ENCODE data around the gene SOX6. TPM values are rescaled to one million over a fixed set of nuclear protein-coding genes. Genes with fewer than 3 reads are reported as not detected.

The SOX6 gene
- total RNA-seq, 1 experiment from 2014 or later = 7.9 TPM

DNA sequence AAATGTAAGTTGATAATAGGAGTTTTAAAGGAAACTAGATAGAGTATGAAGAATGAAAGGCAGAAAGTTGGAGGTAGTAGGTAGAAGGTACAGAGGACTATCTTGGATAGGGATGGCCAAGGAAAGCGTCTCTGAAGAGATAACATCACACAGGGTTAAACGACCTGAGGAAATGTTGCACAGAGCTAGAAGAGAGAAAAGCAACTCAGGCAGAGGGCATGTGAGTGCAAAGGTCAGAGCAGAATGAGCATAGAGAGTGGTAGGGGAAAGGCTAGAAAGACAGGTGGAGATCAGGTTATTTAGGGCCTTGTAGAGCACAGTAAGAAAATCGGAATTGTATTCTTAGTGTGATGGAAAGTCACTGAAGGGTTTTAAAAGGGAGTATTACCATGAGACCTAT lies 232.0 kb downstream of the SOX6 start:
- Histone ChIP-seq H3K27ac (no peak overlapping the region), H3K9me3 (replicated peaks) (no peaks in the 10 kb centered on the region), H3K4me3 (no peak overlapping the region), H3K4me1 (peaks cover 29% of the 10 kb centered on the region), H3K36me3 (no peaks in the 10 kb centered on the region), H3K27me3 (no peaks in the 10 kb centered on the region)
- DNase-seq = no peak

GRCh38 chr11:16121853-16122252 lies 234.5 kb downstream of the SOX6 start:
- DNase-seq = no peak

DNA sequence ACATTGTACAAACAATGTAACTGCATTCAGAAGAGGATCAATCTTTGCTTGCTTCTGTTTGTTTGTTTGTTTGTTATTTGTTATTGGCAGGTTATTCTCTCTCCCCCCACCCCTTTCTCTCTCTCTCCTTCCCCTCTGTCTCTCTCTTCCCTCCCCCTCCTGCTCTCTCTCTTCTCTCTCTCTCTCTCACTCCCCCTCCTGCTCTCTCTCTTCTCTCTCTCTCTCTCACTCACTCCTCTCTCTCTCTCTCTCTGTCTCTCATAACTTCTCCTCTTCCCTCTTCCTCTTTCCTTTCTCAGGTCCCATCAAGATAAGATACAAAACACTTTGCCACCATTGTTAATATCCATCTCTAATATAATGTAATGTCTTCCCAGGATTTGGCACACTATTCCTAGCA lies 236.3 kb downstream of the SOX6 start:
- H3K36me3 ChIP-seq = no peaks in the 10 kb centered on the region
- DNase-seq = no peak
- H3K27ac ChIP-seq = no peak overlapping the region
- no peaks in the 10 kb centered on the region for H3K9me3 ChIP-seq (replicated peaks)
- peaks cover 20% of the 10 kb centered on the region for H3K4me1 ChIP-seq
- no peaks in the 10 kb centered on the region for H3K27me3 ChIP-seq
- no peak overlapping the region for H3K4me3 ChIP-seq

More at GRCh38 chr11:16121853-16122252, 234.5 kb downstream of the SOX6 start:
- Histone ChIP-seq H3K27me3 (no peaks in the 10 kb centered on the region), H3K4me1 (peaks cover 36% of the 10 kb centered on the region), H3K27ac (no peak overlapping the region), H3K9me3 (replicated peaks) (no peaks in the 10 kb centered on the region), H3K4me3 (no peak overlapping the region), H3K36me3 (no peaks in the 10 kb centered on the region)

GRCh38 chr11:16117989-16118756 lies 238.2 kb downstream of the SOX6 start:
- Histone ChIP-seq H3K4me3 (no peak overlapping the region), H3K36me3 (no peaks in the 10 kb centered on the region), H3K27me3 (no peaks in the 10 kb centered on the region), H3K27ac (peak overlapping the region; percentile 62), H3K4me1 (peaks cover 20% of the 10 kb centered on the region), H3K9me3 (replicated peaks) (no peaks in the 10 kb centered on the region)
- DNase-seq = peak; percentile 65 to 92

- Histone ChIP-seq H3K4me1 (peaks cover 40% of the 10 kb centered on the region), H3K4me3 (no peak overlapping the region), H3K27me3 (no peaks in the 10 kb centered on the region), H3K36me3 (no peaks in the 10 kb centered on the region), H3K27ac (no peak overlapping the region), H3K9me3 (replicated peaks) (no peaks in the 10 kb centered on the region)
- no peak for DNase-seq
These were observed 241.1 kb downstream of the SOX6 start for GRCh38 chr11:16114978-16115871.

DNA sequence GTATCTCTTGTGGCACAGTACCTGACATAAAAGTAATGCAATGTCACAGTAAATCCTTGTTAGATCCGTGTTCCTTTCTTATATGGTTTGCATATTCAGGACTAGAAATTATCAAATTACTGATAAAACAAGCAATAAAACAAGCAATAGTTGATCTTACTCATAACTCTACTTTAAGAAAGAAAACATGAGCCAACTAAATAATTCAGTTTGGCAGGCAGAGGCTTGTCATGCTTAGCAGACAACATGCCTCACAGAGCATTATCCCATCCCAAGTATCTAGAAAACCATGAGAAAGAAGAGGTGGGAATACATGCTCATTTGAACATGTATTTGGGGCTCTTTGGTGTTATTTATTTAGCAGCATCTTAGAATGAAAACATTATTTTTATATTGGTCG lies 241.9 kb downstream of the SOX6 start:
- no peak for DNase-seq
- no peaks in the 10 kb centered on the region for H3K36me3 ChIP-seq
- H3K4me1 ChIP-seq = peaks cover 40% of the 10 kb centered on the region
- H3K4me3 ChIP-seq = no peak overlapping the region
- H3K27me3 ChIP-seq = no peaks in the 10 kb centered on the region
- no peaks in the 10 kb centered on the region for H3K9me3 ChIP-seq (replicated peaks)
- H3K27ac ChIP-seq = no peak overlapping the region

GRCh38 chr11:16111690-16112089 lies 244.7 kb downstream of the SOX6 start:
- Histone ChIP-seq H3K36me3 (no peaks in the 10 kb centered on the region), H3K4me3 (peak overlapping the region; percentile 47), H3K27me3 (no peaks in the 10 kb centered on the region), H3K4me1 (peaks cover 20% of the 10 kb centered on the region), H3K9me3 (replicated peaks) (no peaks in the 10 kb centered on the region), H3K27ac (peak overlapping the region; percentile 54)
- DNase-seq = peak; percentile 57 to 75

GRCh38 chr11:16110886-16111285 lies 245.5 kb downstream of the SOX6 start:
- H3K9me3 ChIP-seq (replicated peaks) = no peaks in the 10 kb centered on the region
- no peak for DNase-seq
- no peaks in the 10 kb centered on the region for H3K36me3 ChIP-seq
- peaks cover 20% of the 10 kb centered on the region for H3K4me1 ChIP-seq
- peak overlapping the region; percentile 47 for H3K4me3 ChIP-seq
- H3K27me3 ChIP-seq = no peaks in the 10 kb centered on the region
- peak overlapping the region; percentile 54; the same call in 1 of the 2 replicates for H3K27ac ChIP-seq

GRCh38 chr11:16099343-16099900 lies 256.9 kb downstream of the SOX6 start:
- H3K27ac ChIP-seq = no peak overlapping the region
- H3K4me3 ChIP-seq = no peak overlapping the region
- H3K4me1 ChIP-seq = peaks cover 3% of the 10 kb centered on the region; the same call in 1 of the 2 replicates
- H3K36me3 ChIP-seq = no peaks in the 10 kb centered on the region
- H3K9me3 ChIP-seq (replicated peaks) = no peaks in the 10 kb centered on the region
- DNase-seq = no peak
- no peaks in the 10 kb centered on the region for H3K27me3 ChIP-seq

DNA sequence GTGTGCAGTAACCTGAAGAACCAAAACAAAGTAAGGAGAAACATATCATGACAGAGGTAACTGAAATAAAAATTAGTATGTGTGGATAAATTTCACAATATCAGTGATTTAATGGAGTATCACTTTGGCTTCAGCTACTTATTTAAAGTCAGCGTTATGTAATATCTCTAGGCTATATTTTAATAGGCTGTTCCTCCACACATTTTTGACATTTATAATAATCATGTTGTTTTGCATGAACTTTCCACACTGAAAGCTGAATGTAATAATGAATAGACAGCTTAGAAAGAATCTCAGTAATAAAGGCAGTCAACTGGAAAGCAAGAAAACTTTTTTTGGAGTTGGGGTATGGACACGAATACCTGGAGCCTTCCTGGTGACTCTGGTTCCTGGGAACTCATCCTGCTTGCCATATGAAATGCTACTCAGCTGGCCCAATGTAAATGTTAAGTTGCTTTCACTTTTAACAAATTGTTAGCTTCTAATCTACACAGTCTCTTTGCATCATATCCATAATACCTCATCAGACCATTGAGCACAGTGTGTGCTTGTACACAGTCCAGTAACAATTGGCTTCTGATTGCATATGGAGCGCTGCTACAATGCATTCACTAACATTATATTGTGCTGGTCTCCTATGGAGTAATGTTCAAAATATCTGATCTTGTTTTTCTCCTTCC lies 257.7 kb downstream of the SOX6 start:
- H3K9me3 ChIP-seq (replicated peaks) = no peaks in the 10 kb centered on the region

DNA sequence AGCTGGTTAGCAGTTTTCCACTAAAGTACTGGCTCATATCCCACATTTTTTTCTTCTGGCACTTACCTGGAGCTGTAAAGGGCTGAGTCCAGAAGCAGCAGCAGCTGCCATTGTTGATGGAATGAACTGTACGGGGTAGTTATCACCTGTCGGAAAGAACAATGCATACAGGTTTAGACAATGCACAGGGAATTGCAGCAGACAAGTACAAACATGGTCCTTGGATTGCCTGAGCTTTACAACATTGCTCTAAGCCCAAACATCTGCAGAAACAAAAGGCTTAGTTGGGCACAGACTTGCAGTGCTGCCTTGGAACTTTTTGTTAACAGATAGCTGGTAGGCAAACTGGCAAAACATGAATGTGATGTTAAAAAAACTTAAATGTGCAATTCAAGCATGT lies 258.8 kb downstream of the SOX6 start:
- Histone ChIP-seq H3K27ac (no peak overlapping the region), H3K9me3 (replicated peaks) (no peaks in the 10 kb centered on the region), H3K4me1 (peaks cover 3% of the 10 kb centered on the region; the same call in 1 of the 2 replicates), H3K36me3 (no peaks in the 10 kb centered on the region), H3K27me3 (no peaks in the 10 kb centered on the region), H3K4me3 (no peak overlapping the region)
- no peak for DNase-seq

More for the DNA sequence above, 257.7 kb downstream of the SOX6 start:
- DNase-seq = no peak
- no peaks in the 10 kb centered on the region for H3K36me3 ChIP-seq
- H3K27me3 ChIP-seq = no peaks in the 10 kb centered on the region
- H3K27ac ChIP-seq = no peak overlapping the region
- no peak overlapping the region for H3K4me3 ChIP-seq
- peaks cover 3% of the 10 kb centered on the region; the same call in 1 of the 2 replicates for H3K4me1 ChIP-seq

- no peaks in the 10 kb centered on the region for H3K36me3 ChIP-seq
- H3K4me1 ChIP-seq = peaks cover 3% of the 10 kb centered on the region; the same call in 1 of the 2 replicates
- no peak overlapping the region for H3K27ac ChIP-seq
- no peaks in the 10 kb centered on the region for H3K27me3 ChIP-seq
- H3K9me3 ChIP-seq (replicated peaks) = no peaks in the 10 kb centered on the region
- H3K4me3 ChIP-seq = no peak overlapping the region
- no peak for DNase-seq
These were observed 260.0 kb downstream of the SOX6 start for GRCh38 chr11:16096336-16096735.

DNA sequence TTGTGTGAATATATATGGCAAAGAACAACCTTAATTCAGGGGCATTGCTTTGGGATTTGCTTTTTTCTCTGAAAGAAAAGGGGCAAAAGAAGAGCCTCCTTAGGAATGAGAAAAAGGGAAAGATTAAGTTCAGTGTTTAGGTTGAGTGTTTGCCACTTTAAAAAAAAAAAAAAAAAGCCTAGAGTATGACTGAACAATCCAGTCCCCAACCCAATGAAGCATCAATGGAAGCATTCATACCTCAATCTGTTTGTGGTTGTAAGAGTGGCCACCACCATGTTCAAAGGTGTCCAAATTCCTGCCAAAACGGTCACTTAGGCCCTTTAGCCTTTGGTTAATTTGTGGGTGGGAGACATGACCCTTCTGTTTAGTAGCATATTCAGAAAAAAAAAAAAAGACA lies 260.6 kb downstream of the SOX6 start:
- no peak for DNase-seq
- no peak overlapping the region for H3K27ac ChIP-seq

GRCh38 chr11:16093889-16094653 lies 262.3 kb downstream of the SOX6 start:
- no peaks in the 10 kb centered on the region for H3K27me3 ChIP-seq
- H3K27ac ChIP-seq = no peak overlapping the region
- H3K9me3 ChIP-seq (replicated peaks) = no peaks in the 10 kb centered on the region
- H3K36me3 ChIP-seq = no peaks in the 10 kb centered on the region
- no peak for DNase-seq
- H3K4me1 ChIP-seq = peaks cover 3% of the 10 kb centered on the region; the same call in 1 of the 2 replicates
- H3K4me3 ChIP-seq = no peak overlapping the region

More for the DNA sequence above, 260.6 kb downstream of the SOX6 start:
- Histone ChIP-seq H3K36me3 (no peaks in the 10 kb centered on the region), H3K4me1 (peaks cover 3% of the 10 kb centered on the region; the same call in 1 of the 2 replicates), H3K27me3 (no peaks in the 10 kb centered on the region), H3K4me3 (no peak overlapping the region), H3K9me3 (replicated peaks) (no peaks in the 10 kb centered on the region)

Measured in SJCRH30 (cell line).